HG03135 (cell line): ENCODE results near the gene CYFIP2.
"Not testable (repeated sequence)": the region's sequence is repeated elsewhere in the genome, so short reads cannot be mapped to it uniquely, and the experiment has no call there.

Experiments
- ATAC-seq: cut with Tn5 transposase; IDR thresholded peaks from one replicate; pipeline ENCODE4 v1.9.1; 2021; ENCODE audit warnings: mild to moderate bottlenecking, moderate library complexity; ENCODE audit not compliant: unreplicated experiment

Gene CYFIP2

GRCh38 chr5:157265714-157266285 lies at the start of gene CYFIP2:
Gene CYFIP2, plus strand, starts transcription at chr5:157266123. Its CDS starts 19,239 bp downstream, at chr5:157285362.
- peak; percentile 83 for ATAC-seq

- ATAC-seq: no peak
Measured at GRCh38 chr5:157216391-157217142, 49.4 kb upstream of the CYFIP2 start.

DNA sequence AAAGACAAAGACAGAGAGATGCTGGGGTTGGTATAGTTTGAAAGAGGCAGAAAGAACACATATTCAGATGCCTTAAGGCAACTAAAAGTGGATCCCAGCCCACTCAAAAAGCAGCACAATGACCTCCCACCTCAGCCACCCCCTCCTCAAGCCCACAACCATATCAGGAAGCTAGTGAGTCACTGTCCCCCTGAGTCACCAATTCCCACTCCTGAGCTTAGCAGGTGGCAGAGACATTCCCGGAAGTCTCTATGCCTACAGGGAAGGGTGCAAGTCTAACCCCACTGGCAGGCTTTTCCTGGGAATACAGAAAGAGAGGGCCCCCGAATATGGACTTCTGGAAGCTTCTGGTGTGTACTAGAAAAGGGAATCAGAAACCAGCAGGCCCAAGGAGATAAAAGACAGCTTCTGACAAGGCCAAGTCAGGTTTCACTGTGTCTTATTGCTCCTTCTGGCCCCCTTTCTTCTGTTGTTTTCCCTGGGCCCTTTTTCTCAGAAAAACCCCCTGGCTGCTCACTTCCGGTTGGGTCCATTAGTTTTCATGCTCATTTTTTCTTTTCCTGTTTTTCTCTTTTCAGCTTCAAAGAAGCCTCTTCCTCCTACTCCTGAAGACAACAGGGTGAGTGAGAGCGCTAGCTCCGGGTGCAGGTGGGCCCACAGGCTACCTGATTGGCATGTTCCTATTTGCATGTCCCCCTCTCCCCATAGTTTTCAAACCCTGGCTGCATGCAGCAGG lies 48.5 kb upstream of the CYFIP2 start:
- no peak for ATAC-seq

DNA sequence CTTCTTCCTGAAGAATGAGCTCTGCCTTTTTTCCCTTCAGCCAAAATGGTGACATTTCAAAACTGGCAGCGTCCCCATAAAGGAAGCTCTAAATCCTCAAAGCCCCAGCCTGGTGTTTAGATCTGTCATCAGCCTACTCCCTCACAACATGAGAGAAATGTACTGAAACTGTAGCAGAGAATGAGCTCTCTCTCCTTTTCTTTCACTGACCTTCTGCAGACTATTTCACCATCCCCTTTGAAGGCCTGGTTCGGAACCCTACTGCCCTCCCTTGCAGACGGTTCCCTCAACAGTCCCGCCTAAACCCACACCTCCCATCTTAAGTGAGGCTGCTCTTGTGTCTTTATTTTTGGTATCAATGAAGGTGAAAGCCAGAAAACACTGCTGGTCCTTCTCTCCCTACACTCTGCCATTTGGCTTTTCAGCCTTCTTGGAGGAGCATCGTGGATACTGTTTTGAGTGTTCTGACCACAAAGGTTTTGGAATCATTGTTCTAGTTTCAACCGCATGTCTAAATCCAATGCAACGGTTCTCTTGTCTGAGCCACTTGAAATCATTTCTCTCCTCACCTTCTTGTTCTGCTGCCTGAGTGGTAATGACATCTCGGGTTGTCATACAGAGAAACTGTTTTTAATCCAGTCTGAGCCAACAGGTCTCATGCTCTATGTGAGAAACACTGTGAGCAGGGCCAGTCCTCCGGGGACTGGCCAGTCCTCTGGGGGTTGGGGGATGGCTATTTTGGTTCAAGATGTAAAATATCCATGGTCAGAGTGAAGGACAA lies 46.2 kb upstream of the CYFIP2 start:
- ATAC-seq: peak; percentile 49

DNA sequence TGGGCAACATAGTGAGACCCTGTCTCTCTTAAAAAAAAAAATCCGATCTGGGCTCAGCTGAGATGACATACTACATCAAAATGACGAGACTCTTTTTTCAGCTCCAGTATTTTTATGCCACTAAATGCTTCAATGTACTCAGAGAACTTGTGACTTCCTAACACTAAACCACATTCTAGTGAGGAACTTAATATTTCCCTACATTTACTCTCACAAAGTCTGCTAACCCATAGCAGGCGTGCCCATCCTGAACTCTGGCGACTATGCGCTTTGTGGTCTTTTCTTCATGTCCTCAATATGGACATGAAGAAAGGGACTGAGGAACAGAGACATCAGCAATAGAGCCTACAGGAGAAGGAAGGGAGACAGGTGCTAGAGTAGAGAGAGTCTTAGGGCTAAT lies 44.0 kb upstream of the CYFIP2 start:
- no peak for ATAC-seq

- no peak for ATAC-seq
Measured at GRCh38 chr5:157222506-157223230, 43.3 kb upstream of the CYFIP2 start.

DNA sequence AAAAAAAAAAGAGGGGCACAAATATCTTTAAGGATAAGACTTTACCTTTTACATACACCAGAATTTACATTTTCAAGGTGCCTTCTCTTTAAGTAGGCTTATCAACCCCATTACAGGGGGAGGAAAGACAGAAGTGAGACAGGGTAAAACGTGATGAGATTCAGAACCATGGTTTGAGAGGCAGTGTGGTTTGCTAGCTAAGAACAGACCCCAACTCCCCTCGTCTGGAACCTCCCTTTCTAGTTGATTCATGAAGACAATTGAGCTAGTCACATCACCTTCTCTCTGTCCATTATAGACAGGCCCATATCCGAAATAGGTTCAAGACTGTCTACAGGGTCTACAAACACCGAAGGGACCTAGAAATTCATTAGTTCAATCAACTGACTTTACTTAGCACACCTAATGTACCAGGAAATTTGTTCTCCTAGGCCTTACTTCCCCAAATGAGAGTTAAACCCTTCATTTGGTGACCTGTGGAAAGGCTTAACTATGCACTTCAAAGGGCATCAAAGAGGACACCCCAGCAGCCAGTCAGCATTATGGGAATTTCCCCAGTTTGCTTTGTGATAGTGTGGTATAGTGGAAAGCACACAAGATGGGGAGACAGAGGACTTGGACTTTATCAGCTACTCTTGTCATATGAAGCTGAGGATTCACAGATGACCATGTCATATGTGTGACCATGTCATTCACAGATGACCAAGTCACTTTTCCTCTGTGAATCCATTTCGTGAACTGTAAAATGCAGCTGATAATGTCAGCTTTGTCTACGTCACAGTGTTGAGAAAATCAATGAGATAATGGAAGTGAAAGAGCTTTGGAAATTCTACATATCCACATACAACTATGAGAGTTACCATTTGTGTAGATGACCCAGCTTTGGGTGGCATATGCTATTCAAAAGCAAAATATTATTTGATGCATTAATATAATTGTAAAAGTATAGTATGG lies 40.2 kb upstream of the CYFIP2 start:
- no peak for ATAC-seq

GRCh38 chr5:157230610-157231009 lies 35.3 kb upstream of the CYFIP2 start:
- ATAC-seq: no peak

- no peak for ATAC-seq
Measured at GRCh38 chr5:157232706-157233105, 33.2 kb upstream of the CYFIP2 start.

- no peak for ATAC-seq
Measured at GRCh38 chr5:157233515-157233914, 32.4 kb upstream of the CYFIP2 start.

GRCh38 chr5:157236423-157236822 lies 29.5 kb upstream of the CYFIP2 start:
- ATAC-seq: no peak

- ATAC-seq: no peak
Measured at GRCh38 chr5:157241483-157241882, 24.4 kb upstream of the CYFIP2 start.

DNA sequence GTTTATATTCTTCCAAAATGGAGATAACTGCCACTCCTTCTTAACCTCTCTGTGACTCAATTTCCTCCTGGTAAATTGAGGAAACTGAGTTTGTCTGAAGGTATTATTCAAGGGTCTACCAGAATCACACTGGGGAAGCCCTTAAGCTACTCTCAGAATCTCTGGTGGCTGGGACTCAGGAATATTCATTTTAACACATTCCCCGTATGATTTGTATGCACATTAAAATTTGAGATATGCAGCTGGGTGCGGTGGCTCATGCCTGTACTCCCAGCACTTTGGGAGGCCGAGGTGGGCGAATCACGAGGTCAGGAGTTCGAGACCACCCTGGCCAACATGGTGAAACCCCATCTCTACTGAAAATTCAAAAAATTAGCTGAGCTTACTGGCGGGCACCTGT lies 21.2 kb upstream of the CYFIP2 start:
- ATAC-seq: not testable (repeated sequence)

GRCh38 chr5:157245476-157245875 lies 20.4 kb upstream of the CYFIP2 start:
- no peak for ATAC-seq

DNA sequence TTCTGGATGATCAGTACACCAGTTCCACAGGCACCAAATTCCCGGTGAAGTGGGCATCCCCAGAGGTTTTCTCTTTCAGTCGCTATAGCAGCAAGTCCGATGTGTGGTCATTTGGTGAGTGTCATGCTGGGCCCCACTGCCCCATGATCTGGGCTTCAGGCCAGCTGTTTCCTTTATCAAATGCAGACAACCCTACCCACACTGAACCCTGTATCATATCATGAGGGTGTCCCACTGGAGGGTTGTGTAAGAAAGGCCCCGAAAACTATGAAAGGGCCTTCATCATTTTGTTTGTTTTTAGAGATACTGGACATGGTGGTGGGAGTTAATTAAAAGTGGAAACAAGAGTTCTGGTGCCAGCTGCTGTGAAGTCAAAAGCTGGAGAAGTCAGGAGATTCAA lies 20.0 kb upstream of the CYFIP2 start:
- no peak for ATAC-seq

GRCh38 chr5:157247267-157247666 lies 18.7 kb upstream of the CYFIP2 start:
- ATAC-seq: no peak

- no peak for ATAC-seq
Measured at GRCh38 chr5:157248821-157249470, 17.0 kb upstream of the CYFIP2 start.

DNA sequence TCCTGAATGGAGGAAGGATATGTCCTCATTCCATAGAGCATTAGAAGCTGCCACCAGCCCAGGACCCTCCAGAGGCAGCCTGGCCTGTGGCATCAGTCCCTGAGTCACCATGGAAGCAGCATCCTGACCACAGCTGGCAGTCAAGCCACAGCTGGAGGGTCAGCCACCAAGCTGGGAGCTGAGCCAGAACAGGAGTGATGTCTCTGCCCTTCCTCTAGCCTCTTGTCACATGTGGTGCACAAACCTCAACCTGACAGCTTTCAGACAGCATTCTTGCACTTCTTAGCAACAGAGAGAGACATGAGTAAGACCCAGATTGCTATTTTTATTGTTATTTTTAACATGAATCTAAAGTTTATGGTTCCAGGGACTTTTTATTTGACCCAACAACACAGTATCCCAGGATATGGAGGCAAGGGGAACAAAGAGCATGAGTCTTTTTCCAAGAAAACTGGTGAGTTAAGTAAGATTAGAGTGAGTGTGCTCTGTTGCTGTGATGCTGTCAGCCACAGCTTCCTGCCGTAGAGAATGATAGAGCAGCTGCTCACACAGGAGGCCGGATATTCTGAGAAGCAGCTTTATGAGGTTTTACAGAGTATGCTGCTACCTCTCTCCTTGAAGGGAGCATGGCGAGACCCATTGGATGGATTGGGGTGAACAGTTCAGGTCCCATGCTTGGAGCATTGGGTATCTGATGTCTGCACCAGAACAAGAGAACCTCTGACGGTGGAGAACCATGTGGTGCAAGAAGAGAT lies 13.0 kb upstream of the CYFIP2 start:
- peak; percentile 97 for ATAC-seq
